HepG2 (cell line): ENCODE data around the gene PIN4. TPM values are rescaled to one million over a fixed set of nuclear protein-coding genes. Genes with fewer than 3 reads are reported as not detected.

Experiments
- ATAC-seq: fragments of 200-7000 bp; cut with Tn5 transposase; 3 replicates; pipeline ENCODE4 v1.9.1; 2020; ENCODE audit warnings: mild to moderate bottlenecking, moderate library complexity
- BruUV-seq: library from RNA; stranded (reverse); fragments of 400-500 nt; replicated peaks from 2 replicates; lab custom pipeline; 2021; lab: Mats Ljungman, UMichigan
- CTCF ChIA-PET: fragments of 300-600 bp; formaldehyde crosslinking; extraction: SDS; loops from one replicate; lab custom pipeline; 2021; ENCODE audit warnings: low total read pairs, inconsistent platforms, low intra/inter-chr PET ratio; lab: Yijun Ruan, JAX
- POLR2A ChIA-PET: fragments of 350-600 bp; sonication (Branson Sonifier 250); formaldehyde crosslinking; loops from one replicate; lab custom pipeline; 2020; ENCODE audit warnings: antibody characterized with exemption, inconsistent platforms; lab: Yijun Ruan, JAX
- DNase-seq: peaks from one replicate; pipeline ENCODE4 v3.0.0-alpha.2; 2015; ENCODE audit warnings: low spot score
- FAIRE-seq: peaks from 3 replicates; lab custom pipeline; 2011; peaks lifted over from hg19 to GRCh38; lab: Jason Lieb, UNC
- H2AFZ ChIP-seq: one replicate; pipeline ENCODE4 v1.6.1; 2011; ENCODE audit warnings: low read length, inconsistent platforms
- H3K27ac ChIP-seq: fragments of 300-600 bp; 3 replicates; pipeline ENCODE4 v1.8.0; 2011; ENCODE audit warnings: mixed run types, mild to moderate bottlenecking, mixed read lengths, low read length, inconsistent platforms; ENCODE audit not compliant: insufficient read depth; ENCODE audit errors: extremely low read length
- H3K27me3 ChIP-seq, 2 experiments: fragments of 200-600 bp in 1 of 2; 2 replicates in 1 of 2; 3 replicates in 1 of 2; pipeline versions ENCODE4 v1.6.0 to v1.8.0; 2011; ENCODE audit warnings: low read length in 2 of 2, mild to moderate bottlenecking in 2 of 2, moderate library complexity in 2 of 2, inconsistent platforms in 1 of 2; ENCODE audit not compliant: insufficient read depth in 2 of 2, control insufficient read depth in 1 of 2
- H3K36me3 ChIP-seq, 2 experiments: fragments of 200-600 bp in 1 of 2; replicated peaks in 1 of 2; 2 replicates in 1 of 2; 3 replicates in 1 of 2; pipeline versions ENCODE4 v1.5.1 to v1.8.0; 2011; ENCODE audit warnings: low read length in 2 of 2, inconsistent platforms in 1 of 2; ENCODE audit not compliant: insufficient read depth in 2 of 2, control insufficient read depth in 1 of 2
- H3K4me1 ChIP-seq: 2 replicates; pipeline ENCODE4 v1.5.1; 2012; ENCODE audit warnings: low read length, inconsistent platforms; ENCODE audit not compliant: insufficient read depth
- H3K4me2 ChIP-seq: 2 replicates; pipeline ENCODE4 v1.6.0; 2011; ENCODE audit warnings: low read depth, low read length, inconsistent platforms
- H3K4me3 ChIP-seq, 3 experiments: fragments of 200-600 bp in 1 of 3; sonication (generic), shearing (Covaris generic) in 1 of 3; replicated peaks in 1 of 3; 2 replicates each; pipeline ENCODE4 v1.5.1; 2011 to 2016; ENCODE audit warnings: low read length in 3 of 3, inconsistent platforms in 2 of 3, low read depth in 2 of 3, mild to moderate bottlenecking in 2 of 3, control low read depth in 1 of 3, mixed read lengths in 1 of 3; ENCODE audit not compliant: insufficient read depth in 1 of 3
- H3K79me2 ChIP-seq: one replicate; pipeline ENCODE4 v1.6.1; 2011; ENCODE audit warnings: low read length, inconsistent platforms; ENCODE audit not compliant: insufficient read depth
- H3K9ac ChIP-seq: 2 replicates; pipeline ENCODE4 v1.6.0; 2011; ENCODE audit warnings: mild to moderate bottlenecking, low read depth, low read length, inconsistent platforms; ENCODE audit not compliant: insufficient read depth
- H3K9me3 ChIP-seq: 2 replicates; pipeline ENCODE4 v1.5.1; 2012; ENCODE audit warnings: mild to moderate bottlenecking, low read length
- H4K20me1 ChIP-seq: 2 replicates; pipeline ENCODE4 v1.6.0; 2011; ENCODE audit warnings: inconsistent platforms, mild to moderate bottlenecking, low read length, moderate library complexity; ENCODE audit not compliant: insufficient read depth
- FOXC1 ChIP-seq: sonication (generic); formaldehyde crosslinking; IDR thresholded peaks from 2 replicates; pipeline ENCODE4 v1.8.0; 2022; ENCODE audit warnings: mild to moderate bottlenecking, missing genetic modification reagents, borderline replicate concordance
- KAT8 ChIP-seq: IDR thresholded peaks from 2 replicates; pipeline ENCODE4 v1.6.1; 2016; ENCODE audit warnings: missing genetic modification reagents, missing compliant biosample characterization
- MATR3 ChIP-seq: sonication (generic); formaldehyde crosslinking; IDR thresholded peaks from 2 replicates; pipeline ENCODE4 v1.4.0; 2020; ENCODE audit warnings: missing genetic modification reagents
- RFX3 ChIP-seq: IDR thresholded peaks from 2 replicates; pipeline ENCODE4 v1.6.1; 2016; ENCODE audit warnings: missing biosample characterization, missing genetic modification reagents
- SIX4 ChIP-seq: sonication (generic); formaldehyde crosslinking; IDR thresholded peaks from 2 replicates; pipeline ENCODE4 v1.4.0; 2020; ENCODE audit warnings: missing genetic modification reagents
- TBL1XR1 ChIP-seq: fragments of 150-350 bp; IDR thresholded peaks from 2 replicates; pipeline ENCODE4 v1.6.1; 2014; ENCODE audit warnings: borderline replicate concordance, low read length; ENCODE audit not compliant: partially characterized antibody
- ZFP90 ChIP-seq: sonication (generic); formaldehyde crosslinking; IDR thresholded peaks from 2 replicates; pipeline ENCODE4 v1.8.0; 2022; ENCODE audit warnings: missing genetic modification reagents, mild to moderate bottlenecking, inconsistent platforms, borderline replicate concordance
- ZNF543 ChIP-seq: sonication (generic); formaldehyde crosslinking; IDR thresholded peaks from 2 replicates; pipeline ENCODE4 v1.4.0; 2020; ENCODE audit warnings: mild to moderate bottlenecking, missing genetic modification reagents
- ZNF652 ChIP-seq: IDR thresholded peaks from 2 replicates; pipeline ENCODE4 v1.6.1; 2016; ENCODE audit warnings: low read depth, borderline replicate concordance
- WGBS: methylation state at CpG from one replicate; pipeline ENCODE4 v1.1.6; 2017; ENCODE audit warnings: low lambda C conversion rate; 5-methylcytosine and 5-hydroxymethylcytosine counted together
- in situ Hi-C: cut with HindIII; loops from 2 replicates; pipeline ENCODE4 v1.10.0; 2017; ENCODE audit warnings: low pct_unique_long_range_greater_than_20kb; ENCODE audit not compliant: extremely low pct_ligation_motif_present
- intact Hi-C: fragments of 100-400 bp; cut with micrococcal nuclease; formaldehyde crosslinking; loops from one replicate; pipeline ENCODE4 v1.10.0; 2022; ENCODE audit not compliant: unreplicated experiment
- polyA plus RNA-seq, 8 experiments: library from polyadenylated mRNA; depleted of rRNA in 3 of 8; stranded (reverse) in 7 of 8; unstranded in 1 of 8; fragments of >200 nt; fragmentation: Illumina TruSeq in 4 of 8; extraction: Trizol in 4 of 8; gene quantifications; 2 replicates each; pipeline versions ENCODE4 v1.2.1 to v1.2.3, GENCODE V29; 2011 to 2016; ENCODE audit warnings: low read depth in 4 of 8, missing spikeins in 1 of 8, mixed read lengths in 1 of 8; ENCODE audit not compliant: insufficient read depth in 1 of 8
- total RNA-seq, 5 experiments: library from RNA; depleted of rRNA; stranded (reverse); fragments of >200 nt; fragmentation: Illumina TruSeq; extraction: Trizol; gene quantifications; 2 replicates each; pipeline ENCODE4 v1.2.3, GENCODE V29; 2016; ENCODE audit warnings: low read depth in 1 of 5
- TF ChIP-seq, protein P1 (sequence below): sonication (generic); formaldehyde crosslinking; IDR thresholded peaks from 2 replicates; pipeline ENCODE4 v1.5.1; 2020; ENCODE audit warnings: mild to moderate bottlenecking, missing genetic modification reagents, moderate library complexity
- TF ChIP-seq, protein P2 (sequence below): IDR thresholded peaks from 2 replicates; pipeline ENCODE4 v1.6.1; 2012; ENCODE audit warnings: low read length, improper control_type of control experiment
- TF ChIP-seq, protein P3 (sequence below): sonication (generic); formaldehyde crosslinking; IDR thresholded peaks from 2 replicates; pipeline ENCODE4 v1.5.1; 2020; ENCODE audit warnings: mild to moderate bottlenecking, missing genetic modification reagents, borderline replicate concordance

The PIN4 gene
- total and polyA plus RNA-seq, 2 of the 13 experiments (the other 11 are each of a cell fraction or from before 2014, with no cell fraction given): 12.6 to 29.5 TPM

DNA sequence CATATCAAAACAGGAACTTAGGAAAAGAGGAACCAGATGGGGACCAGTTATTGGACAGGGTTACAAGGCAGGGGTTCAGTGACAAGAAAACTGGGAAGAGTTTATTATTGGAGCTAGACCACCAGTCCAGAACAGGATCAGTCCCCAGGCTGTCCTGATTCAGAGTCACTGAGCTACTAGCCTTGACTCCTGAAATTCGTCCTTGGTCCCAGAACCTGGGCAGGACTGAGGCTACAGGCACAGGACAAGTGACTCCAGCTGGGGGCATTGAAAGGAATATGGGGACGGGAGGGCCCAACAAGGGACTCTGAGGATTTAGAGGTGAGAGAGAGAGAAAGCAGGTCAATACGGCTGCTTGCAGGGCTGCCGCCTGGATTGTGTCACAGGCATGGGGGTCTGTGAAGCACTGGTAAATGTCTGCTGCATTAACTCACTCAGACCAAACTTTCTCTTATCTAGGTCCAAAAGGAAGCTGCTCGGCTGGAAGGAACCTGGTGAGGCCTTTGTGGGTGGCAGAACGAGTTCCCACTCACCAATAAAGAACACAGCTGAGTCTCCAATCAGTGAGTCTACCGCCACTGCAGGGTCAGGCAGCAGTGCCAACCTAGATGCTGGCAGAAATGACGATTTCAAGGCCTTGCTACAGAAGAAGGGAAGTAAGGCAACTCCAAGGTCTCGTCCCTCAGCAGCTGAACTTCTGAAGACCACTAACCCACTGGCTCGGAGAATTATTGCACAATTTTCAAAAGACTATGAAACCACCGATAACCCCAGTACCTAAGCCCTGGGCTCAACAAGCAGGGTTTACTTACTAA, 38.6 kb upstream of the PIN4 start (continued):
- TF ChIP-seq SIX4 (CRISPR knock-in tag): no peak
- no peak for TF ChIP-seq ZFP90 (CRISPR knock-in tag)
- TF ChIP-seq TBL1XR1: no peak
- TF ChIP-seq ZNF543 (CRISPR knock-in tag): no peak

DNA sequence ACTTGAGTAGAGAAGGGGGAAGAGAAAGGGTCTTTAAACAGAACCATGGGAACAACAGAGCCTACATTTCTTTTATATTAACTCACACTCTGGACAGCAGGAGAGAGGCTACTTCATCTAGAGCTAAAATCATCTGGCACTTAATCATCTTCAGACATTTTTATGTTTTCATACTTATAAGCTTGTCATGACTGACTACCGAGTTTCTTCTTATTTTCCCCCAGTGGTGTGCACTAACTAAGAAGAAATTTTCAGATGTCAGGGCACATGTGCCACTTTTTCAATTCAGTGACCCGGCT, 38.0 kb upstream of the PIN4 start:
- Histone ChIP-seq H3K4me2 (no peak overlapping the region), H3K79me2 (no peaks in the 10 kb centered on the region), H4K20me1 (no peaks in the 10 kb centered on the region), H3K36me3 (no peaks in the 10 kb centered on the region), H3K9me3 (no peaks in the 10 kb centered on the region), H3K4me1 (no peaks in the 10 kb centered on the region), H2AFZ (no peak overlapping the region), H3K9ac (no peak overlapping the region), H3K27ac (no peak overlapping the region), H3K4me3 (no peak overlapping the region), H3K27me3 (no peaks in the 10 kb centered on the region)
- no TSS peak for BruUV-seq
- FAIRE-seq (no peak), DNase-seq (no peak), ATAC-seq (no peak)
- 0% methylated on average over 2 of the region's 2 CpGs for WGBS
- POLR2A ChIA-PET: no interaction called here
- no peak for TF ChIP-seq KAT8
- no peak for TF ChIP-seq ZNF652
- no peak for TF ChIP-seq FOXC1
- TF ChIP-seq, protein P1, sequence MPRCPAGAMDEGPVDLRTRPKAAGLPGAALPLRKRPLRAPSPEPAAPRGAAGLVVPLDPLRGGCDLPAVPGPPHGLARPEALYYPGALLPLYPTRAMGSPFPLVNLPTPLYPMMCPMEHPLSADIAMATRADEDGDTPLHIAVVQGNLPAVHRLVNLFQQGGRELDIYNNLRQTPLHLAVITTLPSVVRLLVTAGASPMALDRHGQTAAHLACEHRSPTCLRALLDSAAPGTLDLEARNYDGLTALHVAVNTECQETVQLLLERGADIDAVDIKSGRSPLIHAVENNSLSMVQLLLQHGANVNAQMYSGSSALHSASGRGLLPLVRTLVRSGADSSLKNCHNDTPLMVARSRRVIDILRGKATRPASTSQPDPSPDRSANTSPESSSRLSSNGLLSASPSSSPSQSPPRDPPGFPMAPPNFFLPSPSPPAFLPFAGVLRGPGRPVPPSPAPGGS (CRISPR knock-in tag): no peak
- no peak for TF ChIP-seq MATR3
- TF ChIP-seq, protein P2, sequence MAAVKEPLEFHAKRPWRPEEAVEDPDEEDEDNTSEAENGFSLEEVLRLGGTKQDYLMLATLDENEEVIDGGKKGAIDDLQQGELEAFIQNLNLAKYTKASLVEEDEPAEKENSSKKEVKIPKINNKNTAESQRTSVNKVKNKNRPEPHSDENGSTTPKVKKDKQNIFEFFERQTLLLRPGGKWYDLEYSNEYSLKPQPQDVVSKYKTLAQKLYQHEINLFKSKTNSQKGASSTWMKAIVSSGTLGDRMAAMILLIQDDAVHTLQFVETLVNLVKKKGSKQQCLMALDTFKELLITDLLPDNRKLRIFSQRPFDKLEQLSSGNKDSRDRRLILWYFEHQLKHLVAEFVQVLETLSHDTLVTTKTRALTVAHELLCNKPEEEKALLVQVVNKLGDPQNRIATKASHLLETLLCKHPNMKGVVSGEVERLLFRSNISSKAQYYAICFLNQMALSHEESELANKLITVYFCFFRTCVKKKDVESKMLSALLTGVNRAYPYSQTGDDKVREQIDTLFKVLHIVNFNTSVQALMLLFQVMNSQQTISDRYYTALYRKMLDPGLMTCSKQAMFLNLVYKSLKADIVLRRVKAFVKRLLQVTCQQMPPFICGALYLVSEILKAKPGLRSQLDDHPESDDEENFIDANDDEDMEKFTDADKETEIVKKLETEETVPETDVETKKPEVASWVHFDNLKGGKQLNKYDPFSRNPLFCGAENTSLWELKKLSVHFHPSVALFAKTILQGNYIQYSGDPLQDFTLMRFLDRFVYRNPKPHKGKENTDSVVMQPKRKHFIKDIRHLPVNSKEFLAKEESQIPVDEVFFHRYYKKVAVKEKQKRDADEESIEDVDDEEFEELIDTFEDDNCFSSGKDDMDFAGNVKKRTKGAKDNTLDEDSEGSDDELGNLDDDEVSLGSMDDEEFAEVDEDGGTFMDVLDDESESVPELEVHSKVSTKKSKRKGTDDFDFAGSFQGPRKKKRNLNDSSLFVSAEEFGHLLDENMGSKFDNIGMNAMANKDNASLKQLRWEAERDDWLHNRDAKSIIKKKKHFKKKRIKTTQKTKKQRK: no peak
- no peak for TF ChIP-seq RFX3 (CRISPR knock-in tag)
- TF ChIP-seq, protein P3, sequence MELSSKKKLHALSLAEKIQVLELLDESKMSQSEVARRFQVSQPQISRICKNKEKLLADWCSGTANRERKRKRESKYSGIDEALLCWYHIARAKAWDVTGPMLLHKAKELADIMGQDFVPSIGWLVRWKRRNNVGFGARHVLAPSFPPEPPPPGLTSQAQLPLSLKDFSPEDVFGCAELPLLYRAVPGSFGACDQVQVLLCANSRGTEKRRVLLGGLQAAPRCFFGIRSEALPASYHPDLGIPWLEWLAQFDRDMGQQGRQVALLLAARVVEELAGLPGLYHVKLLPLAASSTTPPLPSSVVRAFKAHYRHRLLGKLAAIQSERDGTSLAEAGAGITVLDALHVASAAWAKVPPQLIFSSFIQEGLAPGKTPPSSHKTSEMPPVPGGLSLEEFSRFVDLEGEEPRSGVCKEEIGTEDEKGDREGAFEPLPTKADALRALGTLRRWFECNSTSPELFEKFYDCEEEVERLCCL (CRISPR knock-in tag): no peak
- intact Hi-C loops (no loop called here), in situ Hi-C loops (no loop called here)
- CTCF ChIA-PET: no interaction called here
